Skeletal muscle satellite cell (primary cell): ENCODE measurements around the gene DXO. TPM values are rescaled to one million over a fixed set of nuclear protein-coding genes. Genes with fewer than 3 reads are reported as not detected.
"Not testable (repeated sequence)": the region's sequence is repeated elsewhere in the genome, so short reads cannot be mapped to it uniquely, and the experiment has no call there.

Source experiments
- H3K27me3 ChIP-seq: 2 replicates; pipeline ENCODE4 v1.7.0; 2013; ENCODE audit warnings: low read length; ENCODE audit not compliant: control insufficient read depth, insufficient read depth
- H3K36me3 ChIP-seq: 2 replicates; pipeline ENCODE4 v1.7.0; 2013; ENCODE audit warnings: mild to moderate bottlenecking, control low read depth, low read length; ENCODE audit not compliant: insufficient read depth
- H3K4me1 ChIP-seq: 2 replicates; pipeline ENCODE4 v1.7.0; 2013; ENCODE audit warnings: low read length; ENCODE audit not compliant: control insufficient read depth, insufficient read depth
- H3K4me2 ChIP-seq: 2 replicates; pipeline ENCODE4 v1.7.0; 2013; ENCODE audit warnings: mild to moderate bottlenecking, low read length
- H3K4me3 ChIP-seq: 2 replicates; pipeline ENCODE4 v1.7.0; 2013; ENCODE audit warnings: low read length
- H3K9ac ChIP-seq: 2 replicates; pipeline ENCODE4 v1.7.0; 2013; ENCODE audit warnings: mild to moderate bottlenecking, low read depth, low read length, moderate library complexity
- H3K9me3 ChIP-seq: replicated peaks from 2 replicates; pipeline ENCODE4 v1.7.0; 2013; ENCODE audit warnings: mild to moderate bottlenecking, control low read depth, low read length
- small RNA-seq: library from RNA; depleted of rRNA; stranded (forward); fragments of <200 nt; gene quantifications from one replicate; pipeline ENCODE3, GENCODE V24; 2012

DXO gene

GRCh38 chr6:31935021-31935420 lies 36.9 kb downstream of the DXO start:
- Histone ChIP-seq H3K4me3 (no peak overlapping the region), H3K4me1 (peaks cover under 1% of the 10 kb centered on the region), H3K4me2 (no peak overlapping the region), H3K36me3 (no peaks in the 10 kb centered on the region), H3K9me3 (no peaks in the 10 kb centered on the region), H3K27me3 (peaks cover 14% of the 10 kb centered on the region), H3K9ac (no peak overlapping the region)

DNA sequence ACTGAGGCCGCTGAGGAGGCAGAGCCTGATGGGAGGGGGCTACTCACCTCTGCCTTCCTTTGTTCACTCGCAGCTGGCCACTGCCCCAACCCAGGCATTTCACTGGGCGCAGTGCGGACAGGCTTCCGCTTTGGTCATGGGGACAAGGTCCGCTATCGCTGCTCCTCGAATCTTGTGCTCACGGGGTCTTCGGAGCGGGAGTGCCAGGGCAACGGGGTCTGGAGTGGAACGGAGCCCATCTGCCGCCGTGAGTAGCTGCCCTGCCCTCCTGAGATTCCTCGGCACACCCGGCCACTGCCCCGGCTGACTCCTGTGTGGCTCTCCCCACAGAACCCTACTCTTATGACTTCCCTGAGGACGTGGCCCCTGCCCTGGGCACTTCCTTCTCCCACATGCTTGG lies 38.4 kb downstream of the DXO start:
- Histone ChIP-seq H3K4me3 (no peak overlapping the region), H3K9ac (no peak overlapping the region), H3K27me3 (peaks cover 14% of the 10 kb centered on the region), H3K4me1 (no peaks in the 10 kb centered on the region), H3K9me3 (no peaks in the 10 kb centered on the region), H3K36me3 (no peaks in the 10 kb centered on the region), H3K4me2 (no peak overlapping the region)

- H3K9ac ChIP-seq, H3K36me3 ChIP-seq, H3K9me3 ChIP-seq, H3K4me2 ChIP-seq, H3K4me1 ChIP-seq, H3K4me3 ChIP-seq: not testable (repeated sequence)
- H3K27me3 ChIP-seq = peaks cover 14% of the 10 kb centered on the region
These were observed 39.8 kb downstream of the DXO start for GRCh38 chr6:31932137-31932536.

GRCh38 chr6:31930962-31931361 lies 41.0 kb downstream of the DXO start:
- no peak overlapping the region for H3K9ac ChIP-seq

GRCh38 chr6:31928672-31928939 lies 43.3 kb downstream of the DXO start:
- Histone ChIP-seq H3K4me1 (peaks cover 8% of the 10 kb centered on the region), H3K9ac (no peak overlapping the region), H3K36me3 (no peaks in the 10 kb centered on the region), H3K4me3 (no peak overlapping the region), H3K9me3 (no peaks in the 10 kb centered on the region), H3K27me3 (peaks cover 6% of the 10 kb centered on the region), H3K4me2 (no peak overlapping the region)

More at GRCh38 chr6:31930962-31931361, 41.0 kb downstream of the DXO start:
- H3K9me3 ChIP-seq = no peaks in the 10 kb centered on the region
- no peak overlapping the region for H3K4me2 ChIP-seq
- peaks cover 14% of the 10 kb centered on the region for H3K27me3 ChIP-seq
- peaks cover 8% of the 10 kb centered on the region for H3K4me1 ChIP-seq
- H3K36me3 ChIP-seq = no peaks in the 10 kb centered on the region
- H3K4me3 ChIP-seq = no peak overlapping the region

DNA sequence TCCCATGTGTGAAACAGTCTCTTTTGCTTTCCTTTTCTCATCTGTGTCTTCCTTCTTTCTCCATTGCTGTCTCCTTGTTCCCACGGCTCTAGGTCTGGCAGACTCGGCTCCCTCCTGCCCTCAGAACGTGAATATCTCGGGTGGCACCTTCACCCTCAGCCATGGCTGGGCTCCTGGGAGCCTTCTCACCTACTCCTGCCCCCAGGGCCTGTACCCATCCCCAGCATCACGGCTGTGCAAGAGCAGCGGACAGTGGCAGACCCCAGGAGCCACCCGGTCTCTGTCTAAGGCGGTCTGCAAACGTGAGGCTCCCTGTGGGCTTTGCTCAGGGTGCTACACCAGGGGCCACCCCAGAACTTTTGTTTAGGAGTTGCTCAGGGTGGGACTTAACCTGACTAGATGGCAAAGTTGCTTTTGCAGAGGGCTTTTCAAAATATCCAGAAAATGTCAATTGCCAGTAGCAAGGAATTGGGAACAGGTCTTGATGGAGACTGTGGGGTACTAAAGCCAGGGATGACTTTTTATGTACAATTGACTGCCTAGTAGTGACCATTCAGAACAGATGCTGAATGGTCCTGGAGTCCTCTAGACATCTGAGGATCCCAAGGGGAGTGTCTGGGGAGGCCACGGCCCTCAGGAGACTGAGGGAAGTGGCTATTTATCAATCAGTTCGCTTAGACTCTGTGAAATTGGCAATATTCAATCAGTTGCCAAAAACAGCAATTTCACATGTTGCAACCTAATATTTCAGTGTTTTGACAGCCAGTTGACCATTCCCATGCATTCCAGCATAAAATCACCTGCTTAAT lies 43.9 kb downstream of the DXO start:
- Histone ChIP-seq H3K27me3 (peaks cover under 1% of the 10 kb centered on the region), H3K9me3 (no peaks in the 10 kb centered on the region), H3K36me3 (no peaks in the 10 kb centered on the region), H3K4me1 (peaks cover 8% of the 10 kb centered on the region), H3K4me3 (no peak overlapping the region), H3K4me2 (no peak overlapping the region), H3K9ac (no peak overlapping the region)

DNA sequence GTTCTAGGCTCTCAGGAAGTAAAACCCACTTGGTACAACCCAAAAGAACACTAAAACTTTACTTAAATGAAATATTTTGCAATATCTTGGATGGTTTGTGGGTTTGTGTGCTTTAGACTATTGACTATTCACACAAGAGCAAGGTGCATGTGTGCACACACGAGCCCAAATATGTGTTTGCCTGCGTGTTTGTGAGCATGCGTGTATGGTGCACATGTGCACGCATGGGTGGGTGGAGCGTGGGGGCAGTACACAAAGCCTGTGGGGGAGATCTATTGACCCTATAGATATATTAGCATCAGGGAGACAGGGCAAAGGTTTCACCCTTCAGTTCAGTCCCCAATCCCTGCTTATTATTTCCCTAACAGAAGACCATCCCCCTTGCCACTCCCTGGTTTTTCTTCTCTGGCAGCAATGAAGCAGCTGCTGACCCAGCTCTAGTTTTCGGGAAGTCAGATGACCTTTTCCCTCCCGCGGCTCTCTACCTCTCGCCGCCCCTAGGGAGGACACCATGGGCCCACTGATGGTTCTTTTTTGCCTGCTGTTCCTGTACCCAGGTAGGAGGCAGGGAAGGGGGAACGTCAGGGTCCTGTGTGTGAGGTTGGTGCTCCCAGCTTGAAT lies 44.6 kb downstream of the DXO start, which contains the start of gene C2:
Gene C2, plus strand, starts transcription at position 476 of the 621 bp plus-strand sequence. Its CDS starts 36 bp downstream, at position 512.
- H3K4me1 ChIP-seq = peaks cover 8% of the 10 kb centered on the region
- H3K4me3 ChIP-seq = no peak within 1 kb of the TSS
- no peak within 1 kb of the TSS for H3K4me2 ChIP-seq
- no peaks in the 10 kb centered on the region for H3K36me3 ChIP-seq
- H3K27me3 ChIP-seq = no peaks in the 10 kb centered on the region
- no peak within 1 kb of the TSS for H3K9ac ChIP-seq
- H3K9me3 ChIP-seq = no peaks in the 10 kb centered on the region

DNA sequence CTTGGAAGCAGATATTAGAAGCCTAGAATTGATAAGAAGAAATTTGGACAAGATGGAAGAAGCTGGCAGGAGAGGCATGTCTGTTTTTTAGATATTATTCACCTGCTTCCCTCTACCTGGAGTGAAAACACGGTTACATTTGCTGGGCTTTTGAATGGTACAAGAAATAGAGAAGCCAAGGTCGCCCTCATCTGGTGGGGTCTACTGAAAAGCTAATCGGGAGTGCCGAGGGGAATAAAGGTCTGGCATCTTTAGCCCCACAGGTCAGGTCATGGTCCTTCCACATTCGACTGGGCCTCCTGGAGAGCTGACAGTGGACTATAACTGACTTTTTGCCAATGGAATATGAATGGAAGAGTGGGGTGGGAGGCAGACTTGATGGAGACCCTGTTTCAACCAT lies 49.0 kb downstream of the DXO start:
- no peaks in the 10 kb centered on the region for H3K9me3 ChIP-seq
- H3K4me2 ChIP-seq = no peak overlapping the region
- peaks cover 12% of the 10 kb centered on the region for H3K4me1 ChIP-seq
- H3K27me3 ChIP-seq = no peaks in the 10 kb centered on the region
- no peak overlapping the region for H3K9ac ChIP-seq
- no peak overlapping the region for H3K4me3 ChIP-seq
- no peaks in the 10 kb centered on the region for H3K36me3 ChIP-seq

DNA sequence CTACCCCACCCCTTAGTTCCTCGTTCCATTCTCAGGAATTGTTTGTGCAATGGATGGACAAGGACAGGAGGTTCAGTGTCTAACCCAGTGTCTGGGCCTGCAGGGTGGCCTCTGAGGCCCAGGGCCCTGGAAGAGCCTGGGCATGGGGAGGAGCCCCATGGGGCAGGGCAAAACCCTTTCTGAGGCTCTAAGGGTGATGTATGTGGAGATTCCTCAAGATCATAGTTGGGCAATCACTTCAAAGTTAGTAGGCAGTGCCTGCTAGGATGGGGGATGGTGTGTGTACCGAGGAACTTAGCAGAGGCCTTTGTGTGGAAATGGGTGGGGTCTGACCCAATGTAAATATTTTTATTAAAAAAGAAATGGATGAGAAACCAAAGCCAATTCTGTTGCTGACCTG lies 51.1 kb downstream of the DXO start:
- Histone ChIP-seq H3K36me3 (no peaks in the 10 kb centered on the region), H3K4me1 (peaks cover 4% of the 10 kb centered on the region), H3K4me2 (no peak overlapping the region), H3K9me3 (no peaks in the 10 kb centered on the region), H3K4me3 (no peak overlapping the region), H3K9ac (no peak overlapping the region), H3K27me3 (no peaks in the 10 kb centered on the region)

Small RNAs within 50 kb of the gene (small RNA-seq; reads per million reads assigned to genes)
- not detected for gene AL645922.1
